Activated CD4-positive, alpha-beta T cell treated with anti-CD3 and anti-CD28 coated beads, Interleukin-2, amount 50 U/mL, for 48 hours (primary cell): ENCODE data around the gene GJC2.
"Not testable (repeated sequence)": the region's sequence is repeated elsewhere in the genome, so short reads cannot be mapped to it uniquely, and the experiment has no call there.

Experiments used
- DNase-seq, 2 experiments: peaks; one replicate each; pipeline ENCODE4 v3.0.0-alpha.2; 2020

The GJC2 gene

GRCh38 chr1:228173528-228174481, 24.1 kb downstream of the GJC2 start:
- DNase-seq = not testable (repeated sequence)

- DNase-seq = no peak
Observed at GRCh38 chr1:228174482-228175315, 25.0 kb downstream of the GJC2 start.

GRCh38 chr1:228175316-228176023, 25.7 kb downstream of the GJC2 start:
- no peak for DNase-seq

GRCh38 chr1:228176024-228176395, 26.3 kb downstream of the GJC2 start:
- DNase-seq = no peak

GRCh38 chr1:228176461-228177182, 26.9 kb downstream of the GJC2 start:
- no peak for DNase-seq

GRCh38 chr1:228177183-228177475, 27.4 kb downstream of the GJC2 start:
- DNase-seq = no peak

- no peak for DNase-seq
Observed at GRCh38 chr1:228177721-228178710, 28.3 kb downstream of the GJC2 start.

- DNase-seq = no peak
Observed at GRCh38 chr1:228178737-228179684, 29.3 kb downstream of the GJC2 start.

GRCh38 chr1:228180271-228180958, 30.7 kb downstream of the GJC2 start:
- DNase-seq = no peak

GRCh38 chr1:228180959-228181644, 31.4 kb downstream of the GJC2 start:
- DNase-seq = no peak

- no peak for DNase-seq
Observed at GRCh38 chr1:228181645-228182034, 31.9 kb downstream of the GJC2 start.

- DNase-seq = no peak
Observed at GRCh38 chr1:228182296-228183030, 32.7 kb downstream of the GJC2 start.

- no peak for DNase-seq
Observed at GRCh38 chr1:228184152-228184551, 34.4 kb downstream of the GJC2 start.

GRCh38 chr1:228185641-228185965, 35.9 kb downstream of the GJC2 start:
- no peak for DNase-seq

- not testable (repeated sequence) for DNase-seq
Observed at GRCh38 chr1:228188249-228188648, 38.5 kb downstream of the GJC2 start.

GRCh38 chr1:228190182-228190581, 40.5 kb downstream of the GJC2 start:
- DNase-seq = no peak

- DNase-seq = no peak
Observed at GRCh38 chr1:228190778-228191177, 41.0 kb downstream of the GJC2 start.

GRCh38 chr1:228194436-228194835, 44.7 kb downstream of the GJC2 start:
- DNase-seq = no peak
